K562 (cell line): Measurements from ENCODE around the gene CNDP2.

Source experiments
- GATA2 ChIP-seq: sonication (generic); formaldehyde crosslinking; IDR thresholded peaks from 2 replicates; pipeline ENCODE4 v1.4.0; 2020; ENCODE audit warnings: mild to moderate bottlenecking, missing genetic modification reagents
- MAX ChIP-seq: sonication (generic); formaldehyde crosslinking; IDR thresholded peaks from 2 replicates; pipeline ENCODE4 v1.9.0; 2022; ENCODE audit warnings: mild to moderate bottlenecking, missing genetic modification reagents
- POLR2A ChIP-seq: fragments of 450-650 bp; conservative IDR thresholded peaks from 2 replicates; pipeline ENCODE4 v1.6.1; 2016
- SIN3A ChIP-seq, 2 experiments: fragments of 150-350 bp in 1 of 2; IDR thresholded peaks; 2 replicates each; pipeline ENCODE4 v1.6.1; 2011 to 2016; ENCODE audit warnings: borderline replicate concordance in 2 of 2, low read depth in 2 of 2, low read length in 2 of 2, mild to moderate bottlenecking in 2 of 2, moderate library complexity in 2 of 2; ENCODE audit not compliant: control insufficient read depth in 1 of 2
- SMARCB1 ChIP-seq: IDR thresholded peaks from 2 replicates; pipeline ENCODE4 v1.6.1; 2011; ENCODE audit warnings: improper control_type of control experiment, low read depth; ENCODE audit not compliant: insufficient read length
- SMC3 ChIP-seq: conservative IDR thresholded peaks from 2 replicates; pipeline ENCODE4 v1.6.1; 2011; ENCODE audit warnings: low read depth, low read length, improper control_type of control experiment; ENCODE audit not compliant: insufficient read depth
- ZNF766 ChIP-seq: fragments of 200-800 bp; sonication (Bioruptor generic); conservative IDR thresholded peaks from 2 replicates; pipeline ENCODE4 v1.6.1; 2016; ENCODE audit warnings: missing genetic modification characterization, missing compliant biosample characterization
- ZSCAN29 ChIP-seq: fragments of 450-650 bp; IDR thresholded peaks from 2 replicates; pipeline ENCODE4 v1.6.1; 2017

GRCh38 chr18:74498712-74499627 lies 2.8 kb downstream of the CNDP2 start:
- no peak for TF ChIP-seq ZSCAN29
- no peak for TF ChIP-seq GATA2 (CRISPR knock-in tag)
- no peak for TF ChIP-seq SMC3
- TF ChIP-seq POLR2A = no peak; the same call in 1 of the 2 replicates
- no peak for TF ChIP-seq SIN3A (IDR thresholded peaks at IDR 0.05; ENCODE audit: borderline replicate concordance in 2 of 2, control insufficient read depth in 1 of 2, low read depth in 2 of 2, low read length in 2 of 2)
- peak; percentile 37; the same call in 1 of the 2 replicates for TF ChIP-seq MAX (CRISPR knock-in tag)
- no peak for TF ChIP-seq SMARCB1
- peak; percentile 72 for TF ChIP-seq ZNF766 (CRISPR knock-in tag)
